Hematopoietic multipotent progenitor cell (in vitro differentiated cells): ENCODE measurements around the gene NR6A1. TPM values are rescaled to one million over a fixed set of nuclear protein-coding genes. Genes with fewer than 3 reads are reported as not detected.

Source experiments
- DNase-seq, 3 donors: peaks; one replicate each; pipeline ENCODE4 v3.0.0-alpha.2; 2011 to 2015; ENCODE audit warnings: low read depth in 2 of 3, low spot score in 2 of 3
- total RNA-seq: library from RNA; depleted of rRNA; stranded (reverse); fragments of >200 nt; gene quantifications from one replicate; pipeline ENCODE4 v1.2.3, GENCODE V29; 2012

NR6A1 gene
- total RNA-seq, 1 donor = 9.4 TPM

DNA sequence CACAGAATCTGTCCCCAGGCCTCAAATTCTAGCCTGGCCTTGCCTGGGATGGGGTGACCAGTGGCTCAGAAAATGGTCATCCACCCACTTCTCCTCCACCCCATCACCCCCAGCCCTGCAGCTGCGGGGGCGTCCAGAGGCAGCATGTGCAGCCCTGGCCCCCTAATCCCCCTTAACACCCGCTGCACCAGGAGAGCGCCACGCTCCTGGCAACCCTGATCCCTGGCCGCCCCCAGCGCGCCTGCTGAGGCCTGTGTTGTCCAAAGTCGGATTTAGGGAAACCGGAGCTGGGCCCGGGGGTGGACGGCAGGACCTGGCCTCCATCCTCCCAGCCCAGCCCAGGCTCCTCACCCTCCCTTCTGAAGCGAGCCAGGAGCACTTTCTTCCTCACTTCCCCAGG lies 285.9 kb downstream of the NR6A1 start:
- no peak for DNase-seq

DNA sequence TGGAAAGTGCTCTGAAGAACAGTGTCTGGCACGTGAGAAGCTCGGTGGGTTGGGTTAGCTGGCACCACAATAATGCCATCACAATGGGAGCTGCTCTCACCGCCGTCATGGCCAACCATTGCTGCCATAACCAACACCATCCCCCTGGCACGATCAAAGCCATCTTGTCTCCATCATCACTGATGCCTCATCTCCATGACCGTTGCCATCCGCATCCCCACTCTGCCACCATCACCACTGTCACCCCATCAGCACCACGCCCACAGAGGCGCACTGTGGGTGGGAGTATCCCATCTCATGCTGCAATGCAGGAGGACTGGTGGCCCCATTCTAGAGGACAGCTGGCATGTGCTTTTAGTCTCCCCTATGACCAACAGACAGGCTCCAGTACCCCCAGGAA lies 287.6 kb downstream of the NR6A1 start:
- no peak for DNase-seq

DNA sequence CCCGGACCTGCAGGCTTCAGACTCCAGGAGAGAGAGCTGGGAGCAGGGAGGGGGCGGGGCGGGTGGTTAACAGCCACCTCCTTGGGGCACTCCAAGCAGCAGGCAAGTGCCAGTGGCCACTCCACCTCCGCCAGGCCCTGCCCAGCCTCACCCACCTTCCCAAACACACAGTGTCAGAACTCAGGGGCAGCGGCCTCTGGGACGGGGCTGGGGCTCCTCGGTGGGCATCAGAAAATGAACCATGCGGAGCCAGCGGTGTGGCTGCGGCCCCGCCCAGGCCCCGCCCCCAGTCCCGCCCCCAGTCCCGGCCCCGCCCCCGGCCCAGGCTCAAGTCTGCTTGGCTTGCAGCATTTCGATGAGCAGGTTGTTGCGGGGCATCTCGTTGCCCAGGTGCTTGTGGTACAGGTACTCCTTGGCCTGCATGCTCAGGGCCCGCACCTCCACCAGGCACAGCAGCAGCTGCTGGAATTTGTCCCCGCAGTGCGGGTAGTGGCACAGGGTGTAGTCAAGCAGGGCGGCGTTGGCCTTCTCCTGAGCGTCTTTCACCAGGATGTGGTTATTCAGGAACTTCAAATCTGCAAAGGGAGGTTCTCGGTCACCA lies 288.6 kb downstream of the NR6A1 start:
- no peak for DNase-seq

DNA sequence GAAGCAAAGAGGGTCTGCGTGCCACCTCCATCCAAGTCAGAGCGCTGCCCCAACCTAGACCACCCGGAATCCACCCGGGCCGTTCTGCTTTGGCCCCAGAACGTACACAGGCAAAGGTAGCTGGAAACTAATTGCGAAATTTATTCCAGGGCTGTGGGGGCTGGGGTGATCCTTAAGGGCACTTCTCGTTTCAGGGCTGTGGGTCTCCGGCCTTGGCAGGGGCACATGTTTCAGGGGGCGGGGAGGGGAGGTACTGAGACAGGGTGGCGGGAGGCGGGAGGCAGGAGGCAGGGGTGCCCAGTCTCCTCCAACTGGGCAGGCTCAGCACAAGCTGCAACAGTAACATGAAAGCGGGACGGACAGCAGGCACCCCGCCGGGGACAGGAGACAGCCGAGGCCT lies 290.0 kb downstream of the NR6A1 start:
- peak in 1 of 3 donors; percentile 58 for DNase-seq

DNA sequence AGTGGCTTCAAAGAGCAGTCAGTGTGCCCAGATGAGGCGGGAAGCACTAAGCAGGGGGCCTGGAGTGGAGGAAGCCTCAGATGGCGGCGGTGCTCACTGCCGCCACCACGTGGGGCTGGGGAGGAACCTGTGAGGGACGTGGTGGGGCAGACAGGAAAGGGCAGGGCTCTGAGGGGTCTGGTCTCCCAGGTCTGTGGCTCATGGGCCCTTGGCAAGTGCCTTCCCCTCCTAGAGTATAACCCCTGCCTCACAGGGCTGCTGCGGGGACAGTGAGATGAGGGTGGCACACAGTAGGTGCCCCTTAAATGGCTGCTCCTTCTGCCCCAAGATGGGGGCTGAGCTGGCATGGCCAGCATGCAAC lies 290.5 kb downstream of the NR6A1 start:
- peak in 1 of 3 donors; percentile 62 for DNase-seq

DNA sequence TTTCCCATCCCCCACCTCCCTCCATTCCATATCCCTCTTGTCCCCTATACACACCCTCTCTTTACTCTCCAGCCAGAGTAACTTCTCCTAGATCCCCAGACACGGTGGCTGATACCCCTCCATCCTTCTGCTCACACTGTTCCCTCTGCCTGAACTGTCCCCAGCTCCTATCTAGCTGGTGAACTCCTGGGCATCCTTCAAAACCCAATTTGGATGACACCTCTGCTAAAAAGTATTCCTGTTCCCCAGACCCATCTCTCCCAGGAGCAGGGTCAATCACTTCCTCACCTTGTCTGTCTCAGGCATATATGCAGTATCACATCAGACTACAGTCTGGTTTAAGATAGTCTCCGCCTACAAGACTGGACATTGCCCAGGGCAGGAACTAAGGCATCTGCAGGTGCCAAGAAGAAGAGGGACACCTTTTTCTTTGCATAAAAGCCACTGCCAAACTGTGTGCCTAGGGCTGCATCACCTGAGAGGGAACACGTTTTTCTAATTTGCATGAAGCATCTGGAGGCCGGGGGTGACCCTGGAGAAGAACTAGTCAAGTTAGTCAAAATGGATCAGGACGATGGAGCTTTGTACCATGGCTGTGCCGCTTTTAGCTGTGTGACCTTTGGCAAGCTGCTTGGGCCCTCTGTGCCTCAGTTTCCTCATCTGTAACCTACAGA lies 291.0 kb downstream of the NR6A1 start:
- no peak for DNase-seq

DNA sequence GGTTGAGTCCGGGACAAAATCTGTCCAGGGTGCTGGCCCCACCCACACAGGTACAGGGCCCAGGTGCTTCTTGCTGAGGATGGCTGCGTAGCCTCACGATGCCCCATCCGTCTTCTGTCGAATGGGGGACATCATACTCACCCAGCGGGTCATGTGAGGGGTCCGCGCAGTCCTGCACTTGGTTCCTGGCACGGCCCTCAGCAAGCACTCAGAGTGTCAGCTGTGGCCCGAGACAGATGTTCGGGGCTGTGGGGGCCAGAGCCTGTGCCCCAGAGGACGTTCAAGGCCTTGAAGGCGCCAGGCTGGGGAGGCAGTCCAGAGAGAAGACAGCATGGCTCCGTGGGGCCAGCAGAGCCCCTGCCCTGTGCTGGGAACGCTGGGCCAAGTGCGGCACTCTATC lies 291.7 kb downstream of the NR6A1 start:
- DNase-seq = no peak

DNA sequence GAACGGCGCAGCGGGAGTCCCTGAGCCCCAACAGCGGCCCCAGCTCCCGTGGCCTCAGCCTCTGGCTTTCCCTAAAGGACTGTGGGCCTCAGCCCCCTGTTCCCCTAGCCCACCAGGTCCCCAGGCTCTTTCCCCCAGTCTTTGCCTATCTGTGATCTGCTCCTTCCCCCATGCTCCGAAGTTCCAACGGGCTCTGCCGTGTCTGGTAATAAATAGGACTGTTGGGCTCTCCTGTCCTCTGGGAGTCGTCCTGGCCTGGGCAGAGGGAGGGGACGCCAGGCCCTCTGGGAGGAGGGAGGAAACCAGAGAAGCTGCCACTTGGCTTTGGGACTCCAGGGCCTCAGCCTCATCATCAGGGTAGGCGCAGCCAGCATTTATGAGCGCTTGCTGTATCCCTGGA lies 292.8 kb downstream of the NR6A1 start:
- no peak for DNase-seq

DNA sequence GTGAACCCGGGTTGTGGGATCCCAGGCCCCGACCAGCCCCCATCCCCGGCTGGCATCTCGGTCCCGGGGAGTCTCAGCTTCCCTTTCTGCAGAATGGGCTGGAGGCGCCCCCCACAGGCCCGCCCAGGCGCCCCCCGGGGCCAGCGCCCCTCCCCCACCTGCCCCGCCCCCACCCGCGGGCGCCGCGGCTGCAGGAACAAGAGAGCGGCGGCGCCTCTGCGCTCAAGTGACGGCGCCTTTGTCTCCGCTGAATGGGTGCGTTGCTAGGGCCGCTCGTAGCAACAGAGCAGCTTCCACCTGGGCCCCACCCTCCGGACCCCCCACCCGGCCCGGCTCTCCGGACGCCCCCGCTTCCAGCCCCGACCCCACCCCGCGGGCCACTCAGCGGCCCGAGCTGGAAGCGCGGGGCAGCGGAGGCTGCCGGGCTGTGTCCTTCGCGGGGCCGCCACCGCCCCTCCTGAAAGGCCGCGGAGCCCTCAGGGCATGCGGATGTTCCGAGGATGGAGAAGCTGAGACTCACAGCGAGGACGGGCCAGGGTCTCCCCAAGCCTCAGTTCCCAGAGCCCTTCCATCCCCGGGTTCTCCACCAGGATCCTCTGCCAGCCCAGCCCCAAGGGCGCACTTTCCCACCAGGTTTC lies 293.3 kb downstream of the NR6A1 start:
- DNase-seq = no peak

DNA sequence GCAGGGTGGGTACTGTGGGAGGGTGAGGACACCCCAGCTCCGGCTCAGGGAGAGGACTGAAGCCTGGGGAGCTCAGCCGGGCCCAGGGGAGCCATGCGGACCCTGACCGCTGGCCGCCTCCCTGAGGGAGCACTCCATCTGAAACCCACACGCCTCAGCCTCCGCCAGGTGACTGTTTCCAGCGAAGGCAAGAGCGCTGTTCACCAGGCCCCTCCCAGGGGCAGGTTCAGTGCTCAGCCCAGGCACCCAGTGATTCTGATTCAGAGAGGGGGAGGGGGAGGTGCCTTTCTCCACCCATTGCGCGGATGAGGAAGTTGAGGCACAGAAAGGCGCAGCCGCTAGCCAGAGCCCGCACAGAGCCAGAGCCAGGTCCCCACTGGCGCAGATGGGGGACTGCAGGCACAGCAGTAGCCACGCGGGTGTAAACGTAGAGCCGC lies 293.9 kb downstream of the NR6A1 start:
- peak in 1 of 3 donors; percentile 49 for DNase-seq

DNA sequence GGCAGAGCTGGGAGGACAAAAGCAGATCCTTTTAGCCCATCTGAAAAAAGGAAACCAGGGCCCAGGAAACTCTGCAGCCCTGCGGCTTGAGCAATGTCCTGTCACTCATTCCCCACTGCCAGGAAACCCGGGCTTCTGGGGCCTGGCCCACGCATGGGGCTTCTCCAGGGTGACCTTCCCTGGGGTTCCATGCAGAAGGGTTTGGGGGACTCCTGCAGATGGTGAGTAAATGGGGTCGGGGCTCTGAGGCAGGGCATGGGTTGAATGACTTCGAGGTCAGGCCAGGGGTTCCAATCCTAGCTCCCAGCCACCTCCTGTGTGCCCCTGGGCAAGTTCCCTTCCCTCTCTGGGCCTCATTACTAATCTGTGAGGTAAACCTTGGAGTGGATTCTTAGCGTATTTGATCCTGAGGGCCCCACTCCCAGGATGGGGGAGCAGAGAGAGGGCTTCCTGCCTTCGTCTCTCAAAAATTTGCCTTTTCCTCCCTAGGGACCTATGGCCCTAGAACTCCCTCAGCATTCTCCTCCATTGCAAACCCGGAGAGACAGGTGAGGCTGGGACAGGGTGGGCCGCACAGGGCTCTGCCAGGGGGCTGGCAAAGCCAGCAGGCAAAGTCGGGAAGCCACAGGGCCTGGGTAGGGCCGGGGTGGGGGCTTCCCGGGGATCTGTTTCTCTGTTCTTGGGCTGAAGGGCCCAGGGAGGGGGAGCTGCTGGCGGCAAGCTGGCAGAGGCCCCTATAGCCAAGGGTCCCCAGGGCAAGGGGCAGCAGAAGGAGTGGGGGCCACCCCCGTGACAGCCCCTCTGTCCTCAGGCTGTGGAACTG lies 295.0 kb downstream of the NR6A1 start:
- no peak for DNase-seq

DNA sequence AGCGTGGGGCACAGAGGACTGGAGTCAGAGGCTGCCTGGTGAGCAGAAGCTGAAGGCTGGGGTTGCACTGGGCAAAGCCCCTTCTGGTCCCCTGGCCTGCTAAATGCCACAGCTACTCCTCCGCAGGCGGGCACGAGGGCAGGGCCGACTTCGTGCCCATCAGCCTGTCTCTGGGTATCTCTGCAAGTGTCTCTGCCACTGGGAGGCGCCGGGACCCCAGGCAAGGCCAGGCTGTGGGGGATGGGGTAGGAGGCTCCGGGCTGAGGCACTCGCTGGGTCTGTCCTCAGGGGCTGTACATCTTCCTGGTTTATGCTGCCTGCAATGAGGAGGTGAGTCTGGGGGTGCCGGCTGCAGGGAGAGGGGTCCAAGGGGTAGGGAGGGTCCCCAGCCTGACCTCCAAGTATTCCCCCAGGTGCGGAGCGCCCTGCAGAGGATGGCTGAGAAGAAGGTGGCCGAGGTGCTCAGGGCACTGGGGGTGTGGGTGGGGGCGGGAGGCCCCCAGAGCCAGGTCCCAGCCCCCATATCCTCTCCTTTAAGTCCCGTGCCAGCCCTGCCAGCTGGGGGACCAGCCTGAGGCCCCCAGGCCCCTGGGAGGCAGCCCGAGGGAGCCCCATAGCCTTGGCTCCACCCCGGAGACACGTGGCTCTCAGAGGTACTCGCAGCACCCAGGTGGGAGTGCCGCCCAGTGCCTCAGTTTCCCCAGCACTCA lies 295.8 kb downstream of the NR6A1 start:
- no peak for DNase-seq

DNA sequence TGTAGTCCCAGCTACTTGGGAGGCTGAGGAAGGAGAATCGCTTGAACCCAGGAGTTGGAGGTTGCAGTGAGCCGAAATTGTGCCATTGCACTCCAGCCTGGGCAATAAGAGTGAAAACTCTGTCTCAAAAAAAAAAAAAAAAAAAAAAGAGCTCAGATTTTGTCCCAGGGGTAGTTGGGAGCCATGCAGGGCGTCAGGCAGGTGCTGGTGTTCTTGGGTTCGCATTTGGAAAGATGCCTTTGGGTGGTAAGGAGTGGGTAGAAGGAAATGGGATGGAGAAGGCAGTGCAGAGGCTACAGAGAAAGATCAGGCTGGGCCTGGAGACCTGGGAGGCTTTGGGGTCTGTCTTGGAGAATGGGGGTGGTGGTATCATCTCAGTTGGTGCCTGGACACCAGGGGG lies 297.0 kb downstream of the NR6A1 start:
- DNase-seq = no peak

DNA sequence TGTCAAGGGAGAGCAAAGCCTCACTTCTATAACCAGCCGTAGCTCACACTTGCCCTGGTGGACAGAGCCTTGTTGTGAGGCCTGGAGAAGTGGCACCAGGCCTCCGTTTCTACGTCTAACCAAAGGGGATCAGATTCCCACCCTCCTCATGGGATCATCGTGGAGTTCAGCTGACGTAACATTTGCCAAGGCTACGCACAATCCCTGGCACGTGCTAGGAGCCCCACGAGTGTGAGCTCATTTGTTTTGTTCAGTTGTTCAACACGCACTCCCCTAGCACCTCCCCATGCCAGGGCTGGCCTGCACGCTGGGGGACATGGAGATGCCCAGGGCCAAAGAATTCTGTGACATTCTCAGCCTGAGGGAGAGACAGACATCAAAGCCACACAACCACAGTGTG lies 297.8 kb downstream of the NR6A1 start:
- no peak for DNase-seq

DNA sequence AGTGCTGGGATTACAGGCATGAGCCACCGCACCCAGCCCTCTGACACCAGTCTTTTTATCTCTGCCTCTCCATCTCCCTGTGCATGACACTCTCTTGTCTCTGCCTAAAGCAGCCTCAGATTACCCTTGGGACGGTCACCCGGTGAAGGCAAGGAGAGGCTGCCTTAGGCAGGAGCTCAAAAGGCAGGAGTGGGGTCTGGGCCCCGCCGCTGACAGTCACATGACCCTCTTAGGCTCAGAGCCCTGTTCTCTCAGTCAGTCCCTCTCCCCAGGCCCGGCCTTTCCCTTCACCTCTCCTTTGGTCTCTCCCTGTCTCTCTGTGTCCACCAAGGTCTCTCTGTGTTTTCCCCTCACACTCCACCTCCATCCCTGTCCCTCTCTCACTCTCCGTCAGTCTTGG lies 298.3 kb downstream of the NR6A1 start:
- DNase-seq = no peak

DNA sequence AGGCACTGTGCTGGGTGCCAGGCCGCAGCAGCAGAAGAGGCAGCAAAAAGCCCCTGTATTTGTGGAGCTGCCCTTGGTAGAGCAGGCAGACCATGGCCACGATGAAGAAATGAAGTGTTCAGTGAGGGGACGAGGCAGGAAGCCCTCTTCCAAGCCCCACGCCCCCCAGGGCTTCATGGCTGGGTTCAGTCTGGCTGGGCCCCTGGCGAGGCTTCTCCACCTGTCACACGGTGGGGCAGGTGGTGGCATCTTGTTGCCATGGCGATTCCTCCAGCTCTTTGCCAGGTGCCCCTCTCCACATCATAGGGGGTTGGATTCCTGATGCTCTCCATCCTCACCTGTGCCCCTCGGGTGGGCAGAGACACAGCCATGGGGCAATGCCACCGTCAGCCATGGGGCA lies 299.4 kb downstream of the NR6A1 start:
- DNase-seq = no peak

DNA sequence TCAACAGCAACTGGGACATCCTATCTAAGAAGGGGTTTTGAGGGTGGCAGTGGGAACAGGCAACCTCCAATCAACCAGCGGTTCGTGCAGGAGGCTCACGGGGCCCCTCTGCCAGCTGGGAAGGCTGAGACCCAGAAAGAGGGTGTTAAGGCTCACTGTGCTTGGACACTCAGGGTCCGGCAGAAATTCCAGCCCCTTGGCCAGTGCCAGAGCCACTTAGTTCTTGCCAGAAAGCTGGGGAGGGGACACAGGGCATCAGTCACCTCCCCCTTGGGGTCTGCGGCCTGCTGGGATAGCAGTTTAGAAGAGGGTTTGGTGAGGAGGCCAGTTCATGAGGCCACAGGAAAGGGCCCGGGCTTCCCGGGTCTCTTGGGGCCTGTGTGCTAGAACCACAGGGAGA lies 300.4 kb downstream of the NR6A1 start:
- no peak for DNase-seq

DNA sequence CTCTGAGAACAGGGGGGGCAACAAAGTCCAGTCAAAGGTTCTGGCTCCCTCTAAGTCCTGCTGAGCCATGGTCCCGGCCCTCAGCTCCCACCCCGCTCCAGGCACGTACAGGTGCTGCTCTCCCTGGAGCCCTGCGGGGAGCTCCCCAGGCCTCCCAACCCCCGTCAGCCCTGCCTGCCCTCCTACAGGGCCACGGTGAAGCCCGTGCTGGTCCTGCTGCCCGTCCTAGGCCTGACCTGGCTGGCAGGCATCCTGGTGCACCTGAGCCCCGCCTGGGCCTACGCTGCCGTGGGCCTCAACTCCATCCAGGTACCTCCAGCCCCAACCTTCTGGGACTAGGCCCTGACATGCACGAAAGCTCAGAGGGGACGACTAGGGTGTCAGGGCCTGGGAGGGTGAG lies 300.8 kb downstream of the NR6A1 start:
- DNase-seq = no peak

DNA sequence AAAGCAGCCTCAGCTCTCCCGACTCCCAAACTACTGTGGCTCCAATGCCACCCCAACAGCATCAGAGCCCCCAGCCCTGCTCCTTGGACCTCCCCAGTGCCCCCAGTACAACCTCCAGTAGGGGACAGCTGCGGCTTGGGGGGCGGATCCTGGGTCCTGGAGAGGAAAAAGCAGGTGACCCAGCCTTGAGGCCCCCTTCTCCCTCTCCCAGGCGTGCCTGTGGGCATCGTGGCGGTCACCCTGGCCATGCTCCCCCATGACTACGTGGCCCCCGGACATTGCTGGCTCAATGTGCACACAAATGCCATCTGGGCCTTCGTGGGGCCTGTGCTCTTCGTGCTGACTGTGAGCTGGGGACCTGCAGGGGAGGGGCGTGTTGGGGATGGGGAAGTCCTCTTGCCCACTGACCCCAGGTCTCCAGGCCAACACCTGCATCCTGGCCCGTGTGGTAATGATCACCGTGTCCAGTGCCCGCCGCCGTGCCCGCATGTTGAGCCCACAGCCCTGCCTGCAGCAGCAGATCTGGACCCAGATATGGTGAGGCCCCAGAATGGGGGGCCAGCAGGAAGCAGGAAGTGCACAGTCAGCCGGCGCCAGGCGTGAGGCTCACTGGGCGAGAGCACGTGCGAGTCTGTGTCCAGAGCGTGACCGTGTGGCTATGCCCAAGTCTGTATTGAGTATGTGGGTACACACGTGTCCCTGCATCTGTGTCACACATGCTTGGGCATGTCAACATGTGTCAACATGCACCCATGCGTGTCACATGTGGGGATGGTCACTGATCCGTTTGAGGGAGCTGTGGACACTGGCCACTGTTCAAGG lies 301.9 kb downstream of the NR6A1 start:
- peak in 1 of 3 donors; percentile 46 for DNase-seq
